Fibroblast of skin of left biceps (primary cell): Measurements from ENCODE around the gene CDK6.
"Not testable (repeated sequence)": the region's sequence is repeated elsewhere in the genome, so short reads cannot be mapped to it uniquely, and the experiment has no call there.

Experiments used
- DNase-seq, 2 experiments: peaks; one replicate each; pipeline ENCODE4 v3.0.0-alpha.2; 2013; ENCODE audit warnings: low read depth in 2 of 2

CDK6 gene

GRCh38 chr7:92836489-92836999 lies at the start of gene CDK6:
CDK6 (minus strand) TSS chr7:92836573; CDS start chr7:92833323, 3,250 bp downstream.
- DNase-seq, result no peak

- DNase-seq, result not testable (repeated sequence)
Observed at GRCh38 chr7:92886039-92886438, 49.7 kb upstream of the CDK6 start.

GRCh38 chr7:92884218-92884617 lies 47.8 kb upstream of the CDK6 start:
- DNase-seq, result no peak

- no peak for DNase-seq
Observed at GRCh38 chr7:92882760-92883159, 46.4 kb upstream of the CDK6 start.

GRCh38 chr7:92881091-92881485 lies 44.7 kb upstream of the CDK6 start:
- no peak for DNase-seq

- no peak for DNase-seq
Observed at GRCh38 chr7:92880212-92881090, 44.1 kb upstream of the CDK6 start.

GRCh38 chr7:92877367-92877766 lies 41.0 kb upstream of the CDK6 start:
- no peak for DNase-seq

GRCh38 chr7:92876836-92877235 lies 40.5 kb upstream of the CDK6 start:
- no peak for DNase-seq

GRCh38 chr7:92875719-92876118 lies 39.3 kb upstream of the CDK6 start:
- no peak for DNase-seq

GRCh38 chr7:92875173-92875572 lies 38.8 kb upstream of the CDK6 start:
- DNase-seq, result no peak

GRCh38 chr7:92874567-92874966 lies 38.2 kb upstream of the CDK6 start:
- DNase-seq, result no peak

GRCh38 chr7:92873776-92874175 lies 37.4 kb upstream of the CDK6 start:
- no peak for DNase-seq

GRCh38 chr7:92872701-92873100 lies 36.3 kb upstream of the CDK6 start:
- no peak for DNase-seq

- no peak for DNase-seq
Observed at GRCh38 chr7:92868683-92869293, 32.4 kb upstream of the CDK6 start.

GRCh38 chr7:92864169-92864568 lies 27.8 kb upstream of the CDK6 start:
- DNase-seq, result not testable (repeated sequence)

GRCh38 chr7:92856436-92856835 lies 20.1 kb upstream of the CDK6 start:
- DNase-seq, result no peak

- no peak for DNase-seq
Observed at GRCh38 chr7:92854501-92855238, 18.3 kb upstream of the CDK6 start.

- no peak for DNase-seq
Observed at GRCh38 chr7:92851732-92852131, 15.4 kb upstream of the CDK6 start.

GRCh38 chr7:92850516-92850915 lies 14.1 kb upstream of the CDK6 start:
- no peak for DNase-seq

GRCh38 chr7:92849322-92849721 lies 12.9 kb upstream of the CDK6 start:
- no peak for DNase-seq

GRCh38 chr7:92848851-92849250 lies 12.5 kb upstream of the CDK6 start:
- DNase-seq, result no peak

- no peak for DNase-seq
Observed at GRCh38 chr7:92848441-92848840, 12.1 kb upstream of the CDK6 start.
